Upper lobe of left lung (tissue), 4 donors: ENCODE measurements around the gene RGMA.

ENCODE experiments used
- CTCF ChIP-seq, 6 experiments: fragments of 450-650 bp in 4 of 6; fragments of 200-600 bp in 2 of 6; sonication (generic) in 2 of 6; IDR thresholded peaks; one replicate each; pipeline ENCODE4 v1.5.1; 2016 to 2019; ENCODE audit warnings: antibody characterized with exemption in 6 of 6
- POLR2A ChIP-seq, 4 donors: fragments of 450-650 bp; IDR thresholded peaks; one replicate each; pipeline ENCODE4 v1.5.1; 2016 to 2017; ENCODE audit warnings: antibody characterized with exemption in 4 of 4, mild to moderate bottlenecking in 2 of 4
- POLR2AphosphoS5 ChIP-seq, 2 donors: sonication (generic); formaldehyde crosslinking; IDR thresholded peaks; one replicate each; pipeline ENCODE4 v1.5.1; 2017; ENCODE audit warnings: antibody characterized with exemption in 2 of 2

GRCh38 chr15:93072011-93072410 is 17.0 kb downstream of the RGMA start:
- TF ChIP-seq CTCF (IDR thresholded peaks at IDR 0.05) (no peak), POLR2A (IDR thresholded peaks at IDR 0.05) (no peak), POLR2AphosphoS5 (IDR thresholded peaks at IDR 0.05) (no peak)
